Activated T-helper 17 cell treated with anti-CD3 and anti-CD28 coated beads, Interleukin-2, amount 50 U/mL, for 72 hours (primary cell): ENCODE data around the gene CCDC192. TPM values are rescaled to one million over a fixed set of nuclear protein-coding genes. Genes with fewer than 3 reads are reported as not detected.

ENCODE experiments used
- ATAC-seq: fragments of 150-1000 bp; cut with Tn5 transposase; replicated peaks from 2 replicates; pipeline ENCODE4 v1.10.0; 2021; ENCODE audit warnings: mild to moderate bottlenecking, moderate library complexity
- H3K27ac Mint-ChIP-seq: one replicate; pipeline ENCODE4 v1.8.0; 2022; ENCODE audit warnings: mixed read lengths
- H3K27me3 Mint-ChIP-seq: one replicate; pipeline ENCODE4 v1.8.0; 2022; ENCODE audit warnings: mixed read lengths
- H3K36me3 Mint-ChIP-seq: one replicate; pipeline ENCODE4 v1.8.0; 2022; ENCODE audit warnings: low read depth, mild to moderate bottlenecking, mixed read lengths
- H3K4me1 Mint-ChIP-seq: one replicate; pipeline ENCODE4 v1.8.0; 2022; ENCODE audit warnings: mixed read lengths
- H3K4me3 Mint-ChIP-seq: one replicate; pipeline ENCODE4 v1.8.0; 2022; ENCODE audit warnings: mild to moderate bottlenecking, mixed read lengths
- H3K9me3 Mint-ChIP-seq: one replicate; pipeline ENCODE4 v1.8.0; 2022; ENCODE audit warnings: mixed read lengths
- total RNA-seq, 2 donors: library from RNA; stranded (reverse); gene quantifications; one replicate each; pipeline ENCODE4 v1.2.3, GENCODE V29; 2022

Gene CCDC192
- total RNA-seq, 2 donors from 2014 or later, result not detected

DNA sequence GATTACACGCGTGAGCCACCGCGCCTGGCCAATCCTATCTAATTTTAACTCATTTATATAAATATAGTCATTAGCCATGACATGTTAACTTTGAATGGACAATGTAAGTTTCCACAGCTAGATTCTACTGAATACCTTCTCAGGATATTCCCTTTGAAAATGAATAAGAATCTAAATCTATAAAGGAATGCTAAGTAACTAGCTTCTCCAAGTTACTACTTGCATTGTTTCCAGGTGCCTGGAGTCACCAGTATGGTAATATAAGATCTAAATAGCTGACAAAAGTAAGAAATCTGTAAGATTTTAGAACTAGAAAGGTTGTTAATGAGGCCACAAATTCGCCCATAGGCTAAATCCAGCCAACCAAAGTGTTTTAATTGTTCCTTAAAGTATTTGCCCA, 191.3 kb downstream of the CCDC192 start:
- no peak overlapping the region for H3K4me3 Mint-ChIP-seq
- H3K9me3 Mint-ChIP-seq, result no peaks in the 10 kb centered on the region
- H3K27me3 Mint-ChIP-seq, result peaks cover 3% of the 10 kb centered on the region
- peaks cover 22% of the 10 kb centered on the region for H3K4me1 Mint-ChIP-seq
- ATAC-seq, result no peak
- H3K27ac Mint-ChIP-seq, result no peak overlapping the region
- H3K36me3 Mint-ChIP-seq, result no peaks in the 10 kb centered on the region

DNA sequence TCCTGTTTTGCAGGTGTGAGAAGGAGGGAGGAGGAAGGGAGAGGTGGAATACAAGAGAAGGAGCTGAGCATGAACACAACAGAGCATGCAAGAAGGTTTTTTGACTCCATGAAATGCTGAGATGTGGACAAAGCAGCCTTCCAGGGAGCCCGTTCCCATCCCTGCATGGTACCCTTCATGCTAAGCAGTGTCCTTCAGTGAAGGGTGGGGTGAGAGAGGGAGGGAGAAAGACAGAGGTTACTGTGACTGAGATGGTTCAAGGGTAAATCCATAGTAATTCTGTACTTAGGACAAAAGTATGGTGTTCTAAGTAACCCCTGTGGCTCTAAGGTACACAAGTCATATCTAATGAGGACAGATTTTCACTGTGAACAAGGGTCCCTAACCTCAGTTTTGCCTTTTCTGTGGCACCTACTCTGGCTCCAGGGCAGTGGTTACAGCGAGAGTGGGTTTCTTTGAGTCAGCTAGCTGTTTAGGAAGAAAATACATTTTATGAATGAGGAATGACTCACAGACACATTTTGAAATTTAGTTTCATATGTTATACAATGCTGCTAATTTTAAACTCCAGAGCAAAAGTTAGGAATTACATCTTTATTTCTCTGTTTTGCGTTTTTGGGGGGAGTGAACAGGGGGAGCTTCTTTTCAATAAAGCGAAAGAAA, 195.5 kb downstream of the CCDC192 start:
- peak overlapping the region; percentile 34 for H3K27ac Mint-ChIP-seq
- H3K9me3 Mint-ChIP-seq, result no peaks in the 10 kb centered on the region
- H3K27me3 Mint-ChIP-seq, result no peaks in the 10 kb centered on the region
- no peaks in the 10 kb centered on the region for H3K36me3 Mint-ChIP-seq
- H3K4me3 Mint-ChIP-seq, result peak overlapping the region; percentile 3
- peaks cover 6% of the 10 kb centered on the region for H3K4me1 Mint-ChIP-seq
- ATAC-seq, result peak; percentile 97

DNA sequence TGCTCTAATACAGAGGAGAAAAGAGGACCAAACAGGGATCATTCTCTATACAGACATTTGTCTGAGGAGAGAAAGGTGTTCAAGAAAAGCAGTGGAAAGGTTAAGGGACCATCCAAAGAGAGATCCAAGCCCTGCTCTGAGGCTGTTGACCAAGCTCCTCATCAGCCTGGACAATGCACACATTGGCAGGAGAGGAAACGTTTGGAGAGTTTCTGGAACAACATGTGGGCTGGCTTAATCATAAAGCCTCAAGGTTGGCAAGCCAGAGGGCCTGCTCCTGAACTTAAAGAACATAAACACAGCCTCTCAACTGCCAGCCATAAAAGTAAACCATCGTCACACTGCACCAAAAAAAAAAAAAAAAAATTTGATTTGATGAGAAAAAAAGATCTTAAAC, 196.0 kb downstream of the CCDC192 start:
- Mint-ChIP-seq H3K9me3 (no peaks in the 10 kb centered on the region), H3K27ac (peak overlapping the region; percentile 34)
- peak; percentile 19 for ATAC-seq

GRCh38 chr5:127906562-127907204, 203.5 kb downstream of the CCDC192 start:
- ATAC-seq, result peak; percentile 29
- Mint-ChIP-seq H3K9me3 (no peaks in the 10 kb centered on the region), H3K4me3 (no peak overlapping the region)

More for the DNA sequence above, 196.0 kb downstream of the CCDC192 start:
- H3K27me3 Mint-ChIP-seq, result no peaks in the 10 kb centered on the region
- H3K4me1 Mint-ChIP-seq, result peaks cover 6% of the 10 kb centered on the region
- H3K36me3 Mint-ChIP-seq, result no peaks in the 10 kb centered on the region
- H3K4me3 Mint-ChIP-seq, result peak overlapping the region; percentile 3

DNA sequence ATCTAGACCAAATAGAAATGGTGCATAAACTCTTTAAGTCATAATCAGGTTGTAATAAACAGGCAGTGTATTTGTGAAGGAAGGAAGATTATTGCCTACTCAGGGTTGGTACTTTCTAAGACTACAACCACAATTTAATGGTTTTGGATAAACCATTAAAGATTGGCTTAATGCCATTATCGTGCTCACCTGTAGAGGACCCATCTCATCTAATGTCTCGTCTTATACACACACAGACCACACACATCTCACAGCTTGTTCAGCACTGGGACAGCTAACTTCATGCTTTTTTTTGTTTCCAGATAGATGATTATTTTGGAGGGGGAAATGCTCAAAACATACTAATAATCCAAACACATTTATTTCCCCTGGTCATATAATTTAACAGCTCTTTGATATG, 204.7 kb downstream of the CCDC192 start:
- no peaks in the 10 kb centered on the region for H3K9me3 Mint-ChIP-seq
- no peak for ATAC-seq
- H3K27me3 Mint-ChIP-seq, result peaks cover 3% of the 10 kb centered on the region
- no peaks in the 10 kb centered on the region for H3K36me3 Mint-ChIP-seq
- H3K4me1 Mint-ChIP-seq, result peaks cover 5% of the 10 kb centered on the region
- no peak overlapping the region for H3K27ac Mint-ChIP-seq
- H3K4me3 Mint-ChIP-seq, result no peak overlapping the region

More at GRCh38 chr5:127906562-127907204, 203.5 kb downstream of the CCDC192 start:
- H3K27me3 Mint-ChIP-seq, result peaks cover 3% of the 10 kb centered on the region
- H3K4me1 Mint-ChIP-seq, result peaks cover 5% of the 10 kb centered on the region
- no peak overlapping the region for H3K27ac Mint-ChIP-seq
- no peaks in the 10 kb centered on the region for H3K36me3 Mint-ChIP-seq

DNA sequence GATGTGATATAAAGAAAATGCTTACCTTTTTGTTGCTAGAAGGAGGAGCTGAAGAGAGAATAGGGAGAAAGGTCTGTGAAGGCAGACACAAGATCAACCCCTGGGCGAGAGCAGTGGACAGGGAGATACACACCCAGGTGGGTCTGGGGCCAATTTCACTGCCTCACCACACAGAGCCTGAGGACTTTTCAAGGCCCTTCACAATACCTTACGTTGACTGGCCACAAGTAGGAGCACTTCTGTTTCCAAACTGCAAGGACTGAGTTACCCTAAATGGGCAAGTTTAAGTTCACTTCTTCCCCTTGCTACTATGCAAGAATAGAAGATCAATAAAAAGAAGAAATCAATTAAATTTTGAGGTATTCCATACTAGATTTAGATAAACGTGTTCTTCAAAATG, 205.9 kb downstream of the CCDC192 start:
- Mint-ChIP-seq H3K4me3 (no peak overlapping the region), H3K4me1 (peaks cover 5% of the 10 kb centered on the region), H3K9me3 (no peaks in the 10 kb centered on the region), H3K36me3 (no peaks in the 10 kb centered on the region), H3K27ac (no peak overlapping the region), H3K27me3 (peaks cover 7% of the 10 kb centered on the region)
- ATAC-seq, result peak; percentile 63

DNA sequence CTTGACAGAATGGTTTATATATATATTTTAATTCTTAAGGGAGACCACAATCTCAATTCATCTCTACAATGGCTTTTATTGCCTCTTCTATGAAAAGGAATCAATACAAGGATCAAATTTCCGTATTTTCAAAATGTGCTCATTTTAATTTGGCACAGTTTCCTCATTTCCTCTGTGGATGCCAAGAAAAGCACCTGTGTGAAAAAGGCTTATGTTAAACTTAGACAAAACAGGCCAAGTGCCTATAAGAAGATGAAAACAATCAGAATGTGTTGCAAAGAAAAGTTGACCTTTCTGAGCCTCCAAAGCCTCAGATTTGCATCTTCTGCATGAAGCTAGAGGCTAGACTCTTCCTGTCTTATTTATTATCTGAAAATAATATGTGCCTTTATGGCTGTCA, 206.6 kb downstream of the CCDC192 start:
- Mint-ChIP-seq H3K27ac (no peak overlapping the region), H3K4me1 (peaks cover 5% of the 10 kb centered on the region), H3K27me3 (peaks cover 7% of the 10 kb centered on the region), H3K9me3 (no peaks in the 10 kb centered on the region), H3K36me3 (no peaks in the 10 kb centered on the region), H3K4me3 (no peak overlapping the region)
- ATAC-seq, result no peak

- ATAC-seq, result no peak
- Mint-ChIP-seq H3K9me3 (no peaks in the 10 kb centered on the region), H3K4me3 (no peak overlapping the region), H3K27me3 (peaks cover 7% of the 10 kb centered on the region), H3K4me1 (peaks cover 5% of the 10 kb centered on the region), H3K36me3 (no peaks in the 10 kb centered on the region), H3K27ac (no peak overlapping the region)
Observed at GRCh38 chr5:127910307-127910956, 207.2 kb downstream of the CCDC192 start.

DNA sequence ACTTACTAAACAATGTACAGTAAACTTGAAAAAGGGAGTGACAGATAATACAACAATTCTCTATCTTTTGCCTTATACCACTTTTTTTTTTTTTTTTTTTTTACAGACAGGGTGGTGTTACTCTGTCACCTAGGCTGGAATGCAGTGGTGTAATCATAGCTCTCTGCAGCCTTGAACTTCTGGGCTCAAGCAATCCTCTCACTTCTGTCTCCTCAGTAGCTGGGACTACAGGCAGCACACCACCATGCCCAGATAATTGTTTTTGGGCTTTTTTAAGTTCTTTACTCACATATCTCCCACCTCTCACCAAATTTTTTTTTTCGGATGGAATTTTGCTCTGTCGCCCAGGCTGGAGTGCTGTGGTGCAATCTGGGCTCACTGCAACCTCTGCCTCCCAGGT, 208.4 kb downstream of the CCDC192 start:
- Mint-ChIP-seq H3K4me1 (no peaks in the 10 kb centered on the region), H3K27ac (no peak overlapping the region), H3K9me3 (no peaks in the 10 kb centered on the region), H3K4me3 (no peak overlapping the region), H3K27me3 (peaks cover 4% of the 10 kb centered on the region), H3K36me3 (no peaks in the 10 kb centered on the region)
- ATAC-seq, result no peak

GRCh38 chr5:127912411-127912810, 209.2 kb downstream of the CCDC192 start:
- Mint-ChIP-seq H3K36me3 (no peaks in the 10 kb centered on the region), H3K9me3 (no peaks in the 10 kb centered on the region), H3K27ac (no peak overlapping the region), H3K27me3 (peaks cover 4% of the 10 kb centered on the region), H3K4me3 (no peak overlapping the region), H3K4me1 (peaks cover 7% of the 10 kb centered on the region)
- ATAC-seq, result no peak

DNA sequence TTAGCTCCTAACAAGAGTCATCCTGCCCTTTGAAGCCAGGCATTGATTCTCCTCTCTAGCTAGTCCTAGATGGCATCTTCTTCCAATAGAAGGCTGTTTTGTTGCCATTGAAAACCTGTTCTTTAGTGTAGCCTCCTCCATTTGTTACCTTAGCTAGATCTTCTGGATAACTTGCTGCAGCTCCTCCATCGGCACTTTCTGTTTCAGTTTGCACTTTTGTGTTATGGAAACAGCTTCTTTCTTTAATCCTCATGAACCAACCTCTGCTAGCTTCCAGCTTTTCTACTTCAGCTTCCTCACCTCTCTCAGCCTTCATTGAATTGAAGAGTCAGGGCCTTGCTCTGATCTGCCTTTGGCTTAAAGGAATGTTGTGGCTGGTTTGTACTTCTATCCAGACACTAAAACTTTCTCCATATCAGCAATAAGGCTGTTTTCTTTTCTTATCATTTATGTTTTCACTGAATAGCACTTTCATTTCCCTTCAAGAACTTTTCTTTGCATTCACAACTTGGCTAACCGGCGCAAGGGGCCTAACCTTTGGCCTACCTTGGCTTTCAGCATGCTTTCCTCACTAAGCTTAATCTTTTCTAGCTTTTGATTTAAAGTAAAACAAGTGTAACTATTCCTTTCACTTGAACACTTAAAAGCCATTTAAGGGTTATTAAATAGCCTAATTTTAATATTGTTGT, 213.8 kb downstream of the CCDC192 start:
- Mint-ChIP-seq H3K9me3 (no peaks in the 10 kb centered on the region), H3K36me3 (no peaks in the 10 kb centered on the region), H3K27ac (peak overlapping the region; percentile 28), H3K4me3 (peak overlapping the region; percentile 40), H3K27me3 (peaks cover 4% of the 10 kb centered on the region), H3K4me1 (peaks cover 8% of the 10 kb centered on the region)
- ATAC-seq, result no peak

- no peak overlapping the region for H3K4me3 Mint-ChIP-seq
- H3K9me3 Mint-ChIP-seq, result no peaks in the 10 kb centered on the region
- no peaks in the 10 kb centered on the region for H3K36me3 Mint-ChIP-seq
- H3K27me3 Mint-ChIP-seq, result no peaks in the 10 kb centered on the region
- no peak for ATAC-seq
- peaks cover 8% of the 10 kb centered on the region for H3K4me1 Mint-ChIP-seq
- no peak overlapping the region for H3K27ac Mint-ChIP-seq
Observed at GRCh38 chr5:127919006-127919796, 216.0 kb downstream of the CCDC192 start.

DNA sequence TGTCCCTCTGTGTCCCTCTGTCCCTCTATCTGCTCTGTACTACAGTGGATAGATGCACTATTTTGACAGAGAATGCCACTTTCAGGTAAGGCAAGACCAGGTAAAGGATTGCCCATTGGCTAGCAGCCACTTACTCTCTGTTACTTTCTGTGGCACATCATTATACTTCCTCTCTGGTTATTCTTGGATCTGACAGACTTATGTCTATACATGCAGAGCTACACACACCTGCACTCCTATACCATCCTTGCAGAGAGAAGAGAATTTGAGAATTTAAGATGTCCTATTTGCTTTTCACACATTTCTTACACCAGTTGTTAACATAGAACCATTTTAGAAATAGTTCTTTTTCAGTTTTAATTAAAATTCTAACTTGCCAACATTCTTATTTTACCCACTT, 216.6 kb downstream of the CCDC192 start:
- Mint-ChIP-seq H3K4me3 (no peak overlapping the region), H3K4me1 (peaks cover 8% of the 10 kb centered on the region), H3K36me3 (no peaks in the 10 kb centered on the region), H3K9me3 (no peaks in the 10 kb centered on the region), H3K27me3 (no peaks in the 10 kb centered on the region), H3K27ac (no peak overlapping the region)
- no peak for ATAC-seq

DNA sequence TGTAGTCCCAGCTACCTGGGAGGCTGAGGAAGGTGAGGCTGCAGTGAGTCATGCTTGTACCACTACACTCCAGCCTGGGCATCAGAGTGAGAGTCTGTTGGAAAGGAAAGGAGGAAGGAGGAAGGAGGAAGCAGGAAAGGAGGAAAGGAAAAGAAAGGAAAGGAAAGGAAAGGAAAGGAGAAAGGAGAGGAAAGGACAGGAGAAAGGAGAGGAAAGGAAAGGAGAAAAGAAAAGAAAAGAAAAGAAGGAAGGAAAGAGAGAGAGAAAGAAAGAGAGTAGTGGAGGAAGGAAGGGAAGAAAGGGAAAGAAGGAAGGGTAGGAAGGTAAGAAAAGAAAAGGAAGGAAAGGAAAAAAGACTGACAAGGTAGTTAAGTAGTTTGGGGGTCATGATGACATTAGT, 217.7 kb downstream of the CCDC192 start:
- no peaks in the 10 kb centered on the region for H3K9me3 Mint-ChIP-seq
- no peak overlapping the region for H3K27ac Mint-ChIP-seq
- H3K36me3 Mint-ChIP-seq, result no peaks in the 10 kb centered on the region

More for the DNA sequence above, 217.7 kb downstream of the CCDC192 start:
- H3K4me3 Mint-ChIP-seq, result no peak overlapping the region
- no peak for ATAC-seq
- H3K27me3 Mint-ChIP-seq, result no peaks in the 10 kb centered on the region
- H3K4me1 Mint-ChIP-seq, result peaks cover 8% of the 10 kb centered on the region
